Activated T-cell treated with anti-CD3 and anti-CD28 coated beads, Interleukin-2, amount 50 U/mL, for 24 hours (primary cell): ENCODE data around the gene TOLLIP.

ENCODE experiments used
- DNase-seq: peaks from one replicate; pipeline ENCODE4 v3.0.0-alpha.2; 2020
- H3K27ac Mint-ChIP-seq: 2 replicates; pipeline ENCODE4 v1.8.0; 2020; ENCODE audit warnings: mild to moderate bottlenecking, mixed read lengths
- H3K27me3 Mint-ChIP-seq: 2 replicates; pipeline ENCODE4 v1.8.0; 2020; ENCODE audit warnings: mixed read lengths
- H3K36me3 Mint-ChIP-seq: 2 replicates; pipeline ENCODE4 v1.8.0; 2020; ENCODE audit warnings: low read depth, mixed read lengths
- H3K4me1 Mint-ChIP-seq: 2 replicates; pipeline ENCODE4 v1.8.0; 2020; ENCODE audit warnings: low read depth, mixed read lengths
- H3K4me3 Mint-ChIP-seq: 2 replicates; pipeline ENCODE4 v1.8.0; 2020; ENCODE audit warnings: mild to moderate bottlenecking, moderate library complexity, mixed read lengths
- H3K9me3 Mint-ChIP-seq: 2 replicates; pipeline ENCODE4 v1.8.0; 2020; ENCODE audit warnings: mixed read lengths

The TOLLIP gene

DNA sequence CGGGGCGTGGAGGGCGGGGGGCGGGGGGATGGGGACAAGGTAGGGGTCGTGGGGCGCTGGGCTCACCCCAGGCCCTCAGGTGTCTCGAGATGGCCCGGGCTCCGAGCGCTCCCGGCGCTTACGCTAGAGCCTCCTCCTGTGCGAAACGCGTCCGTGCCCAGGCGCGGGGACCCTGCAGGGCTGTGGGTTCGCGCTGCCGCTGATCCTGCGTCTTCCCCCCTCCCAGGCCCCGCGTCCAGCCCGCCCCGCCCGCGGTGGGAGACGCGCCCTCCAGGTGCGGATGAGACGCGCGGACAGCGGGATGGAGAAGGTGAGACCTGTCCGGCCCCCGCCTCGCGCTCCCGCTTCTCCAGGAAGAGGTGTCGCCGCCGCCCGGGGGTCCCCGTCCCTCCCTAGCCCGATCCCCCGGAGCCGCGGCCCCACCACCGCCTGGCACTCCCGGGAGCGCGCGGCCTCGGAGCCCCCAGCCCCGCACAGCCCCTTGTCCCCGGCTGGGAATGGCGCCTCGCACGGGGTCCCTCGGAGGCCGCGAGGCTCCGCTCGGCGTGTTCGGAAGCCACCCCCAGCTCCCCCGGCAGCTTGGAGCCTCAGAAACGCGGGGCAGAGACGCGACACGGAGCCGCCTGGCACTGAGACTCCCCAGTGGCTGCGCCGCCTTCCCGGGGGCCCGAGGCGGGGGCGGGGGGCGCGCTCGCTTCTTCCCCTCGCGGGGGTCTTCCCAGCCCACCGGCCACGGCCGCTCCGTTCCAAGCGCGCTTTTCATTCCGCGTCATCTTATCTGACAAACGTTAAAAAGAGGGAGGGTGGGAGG lies 27.6 kb upstream of the TOLLIP start:
- no peak overlapping the region for H3K4me3 Mint-ChIP-seq
- DNase-seq: peak; percentile 73
- peaks cover 19% of the 10 kb centered on the region for H3K4me1 Mint-ChIP-seq
- H3K36me3 Mint-ChIP-seq: peaks cover 4% of the 10 kb centered on the region
- H3K27ac Mint-ChIP-seq: no peak overlapping the region
- peaks cover 9% of the 10 kb centered on the region for H3K27me3 Mint-ChIP-seq
- H3K9me3 Mint-ChIP-seq: peaks cover 3% of the 10 kb centered on the region

DNA sequence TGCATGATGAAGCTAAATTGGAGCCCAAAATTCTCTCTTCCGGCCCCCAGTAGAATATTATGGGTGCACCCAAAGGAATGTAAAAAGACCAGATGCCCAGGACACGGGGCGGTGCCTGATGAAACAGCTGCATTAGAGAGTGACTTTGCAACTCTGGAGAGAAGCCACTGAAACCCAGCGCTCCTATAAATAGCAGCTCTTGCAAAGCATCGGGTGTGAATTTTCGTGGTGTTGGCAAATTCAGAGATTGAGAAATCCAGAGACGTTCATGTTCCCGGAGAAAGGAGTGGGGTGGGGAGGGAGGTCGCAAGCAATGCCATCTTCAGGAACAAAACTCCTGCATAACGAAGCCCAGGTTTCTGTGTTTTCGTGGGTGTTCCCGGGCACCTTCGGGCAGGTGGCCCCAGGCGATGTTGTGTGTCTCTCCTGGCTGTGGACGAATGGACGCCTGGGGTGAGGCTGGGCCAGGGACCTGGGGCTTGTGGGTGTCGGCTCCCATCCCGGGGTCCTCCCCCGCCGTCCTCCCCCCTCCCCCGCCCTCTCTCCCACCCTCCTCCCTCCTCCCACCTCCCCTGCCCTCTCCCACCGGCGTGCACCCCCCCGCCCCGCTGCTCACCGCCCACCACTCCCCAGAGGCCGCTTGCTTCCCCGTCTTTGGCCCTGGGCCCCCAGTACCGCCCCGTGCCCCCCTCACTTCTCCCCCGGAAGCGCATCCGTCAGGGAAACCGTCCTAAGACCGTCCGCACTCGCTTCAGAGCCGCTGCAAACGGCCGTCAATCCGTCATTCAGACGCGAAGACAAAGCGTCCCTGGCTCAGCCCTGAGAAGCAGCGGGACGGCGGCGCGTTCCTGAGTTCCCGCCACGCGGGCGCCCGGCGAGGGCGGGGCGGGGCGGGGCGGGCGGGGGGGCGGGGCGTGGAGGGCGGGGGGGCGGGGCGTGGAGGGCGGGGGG lies 26.7 kb upstream of the TOLLIP start:
- Mint-ChIP-seq H3K27me3 (peaks cover 9% of the 10 kb centered on the region), H3K4me1 (peaks cover 21% of the 10 kb centered on the region), H3K27ac (peak overlapping the region; percentile 78), H3K36me3 (peaks cover 4% of the 10 kb centered on the region), H3K4me3 (peak overlapping the region; percentile 78), H3K9me3 (peaks cover 3% of the 10 kb centered on the region)
- peak; percentile 75 for DNase-seq

DNA sequence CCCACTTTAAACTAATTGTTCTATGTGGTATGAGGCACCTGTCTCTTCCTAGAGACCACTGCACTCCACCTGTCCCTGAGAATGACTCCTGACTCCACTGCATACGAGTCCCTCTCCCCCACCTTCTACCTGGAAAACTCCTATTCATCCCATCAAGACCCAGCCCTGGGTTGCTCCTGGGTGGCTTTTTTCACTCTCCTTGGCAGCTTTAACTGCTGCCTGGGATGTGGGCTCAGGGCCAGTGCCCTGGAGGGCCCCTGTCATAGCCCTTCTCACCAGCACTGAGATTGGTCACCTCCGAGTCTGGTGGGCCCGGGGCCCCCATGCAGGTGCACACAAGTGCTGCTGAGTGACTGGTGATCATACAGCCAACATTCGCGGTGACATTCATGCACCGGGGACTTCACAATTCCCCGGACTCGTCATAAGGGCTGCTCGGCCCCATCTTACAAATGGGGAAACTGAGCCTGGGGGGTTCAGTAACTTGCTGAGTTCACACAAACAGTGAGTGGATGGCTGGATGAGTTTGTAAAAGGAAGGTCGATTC lies 25.9 kb upstream of the TOLLIP start:
- H3K36me3 Mint-ChIP-seq: peaks cover 4% of the 10 kb centered on the region

DNA sequence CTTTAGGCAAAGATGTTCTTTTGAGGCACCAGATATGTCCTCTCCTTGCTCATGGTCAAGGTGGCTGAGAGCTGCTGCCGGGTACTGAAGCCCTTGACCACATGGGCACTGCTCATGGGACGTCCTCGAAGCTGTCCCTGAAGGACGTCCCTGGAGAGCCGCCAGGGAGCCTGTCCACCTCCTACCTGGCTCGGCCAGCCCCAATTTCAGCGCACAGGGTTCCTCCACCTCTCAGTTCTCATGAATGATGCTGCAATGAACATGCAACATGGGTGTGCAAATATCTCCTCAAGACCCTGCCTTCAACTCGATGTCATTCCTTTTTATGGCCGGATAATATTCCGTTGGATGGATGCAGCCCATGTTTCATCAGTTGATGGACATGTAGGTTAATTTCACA lies 24.4 kb upstream of the TOLLIP start:
- no peak overlapping the region for H3K4me3 Mint-ChIP-seq
- no peak overlapping the region for H3K27ac Mint-ChIP-seq
- H3K9me3 Mint-ChIP-seq: peaks cover 3% of the 10 kb centered on the region
- peaks cover 28% of the 10 kb centered on the region for H3K4me1 Mint-ChIP-seq
- peaks cover 4% of the 10 kb centered on the region for H3K36me3 Mint-ChIP-seq
- H3K27me3 Mint-ChIP-seq: peaks cover 9% of the 10 kb centered on the region
- DNase-seq: no peak

More for the DNA sequence above, 25.9 kb upstream of the TOLLIP start:
- Mint-ChIP-seq H3K27ac (peak overlapping the region; percentile 77), H3K4me1 (peaks cover 27% of the 10 kb centered on the region), H3K4me3 (peak overlapping the region; percentile 78), H3K27me3 (peaks cover 9% of the 10 kb centered on the region), H3K9me3 (peaks cover 3% of the 10 kb centered on the region)
- DNase-seq: no peak

DNA sequence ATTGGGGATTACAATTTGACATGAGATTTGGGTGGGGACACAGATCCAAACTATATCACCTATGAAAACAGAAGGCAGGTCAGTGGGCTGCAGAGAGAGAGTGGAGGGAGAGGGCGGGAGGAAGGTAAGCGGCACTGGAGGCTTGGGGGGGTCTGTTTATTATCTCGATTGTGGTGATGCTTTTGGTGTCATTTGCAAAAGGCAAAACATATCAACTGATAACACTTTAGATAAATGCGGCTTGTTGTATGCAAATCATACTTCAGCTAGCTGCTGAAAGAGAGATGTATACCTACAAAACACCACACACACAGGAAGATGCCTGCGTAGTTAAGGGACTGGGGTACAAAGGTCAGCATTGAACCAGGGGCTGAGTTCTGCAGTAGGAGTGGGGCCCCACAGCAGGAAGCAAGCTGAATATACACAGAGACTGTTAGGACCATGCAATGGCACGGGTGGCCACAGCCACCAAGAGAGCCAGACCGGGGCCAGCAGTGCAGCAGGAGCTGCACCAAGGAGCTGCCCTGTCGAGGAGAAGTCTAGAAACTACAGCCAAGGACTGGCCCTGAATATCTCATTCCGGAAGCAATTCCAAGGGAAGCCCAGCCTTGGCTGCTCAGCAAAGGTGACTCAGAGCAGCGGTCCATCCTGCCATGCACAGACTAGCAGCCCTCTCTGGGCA lies 23.8 kb upstream of the TOLLIP start:
- peaks cover 5% of the 10 kb centered on the region for H3K27me3 Mint-ChIP-seq
- peaks cover 7% of the 10 kb centered on the region for H3K9me3 Mint-ChIP-seq
- no peak overlapping the region for H3K4me3 Mint-ChIP-seq
- peaks cover 28% of the 10 kb centered on the region for H3K4me1 Mint-ChIP-seq
- H3K27ac Mint-ChIP-seq: no peak overlapping the region
- DNase-seq: no peak
- peaks cover 4% of the 10 kb centered on the region for H3K36me3 Mint-ChIP-seq

DNA sequence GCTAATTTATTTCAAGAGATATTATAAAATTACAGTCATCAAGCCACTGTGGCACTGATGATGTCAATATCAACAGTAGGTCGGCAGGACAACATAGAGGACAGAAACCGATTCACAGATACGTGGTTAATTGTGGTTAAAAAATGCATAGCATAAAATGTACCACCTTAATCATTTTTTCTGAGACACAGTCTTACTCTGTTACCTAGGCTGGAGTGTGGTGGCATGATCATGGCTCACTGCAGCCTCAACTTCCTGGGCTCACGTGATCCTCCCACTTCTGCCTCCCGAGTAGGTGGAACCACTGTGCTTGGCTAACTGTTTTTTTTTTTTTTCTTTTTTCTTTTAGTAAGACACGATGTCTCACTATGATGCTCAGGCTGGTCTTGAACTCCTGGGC lies 21.0 kb upstream of the TOLLIP start:
- no peak overlapping the region for H3K27ac Mint-ChIP-seq
- H3K4me3 Mint-ChIP-seq: no peak overlapping the region
- DNase-seq: no peak
- no peaks in the 10 kb centered on the region for H3K36me3 Mint-ChIP-seq
- peaks cover 28% of the 10 kb centered on the region for H3K4me1 Mint-ChIP-seq
- H3K27me3 Mint-ChIP-seq: no peaks in the 10 kb centered on the region
- peaks cover 17% of the 10 kb centered on the region for H3K9me3 Mint-ChIP-seq

DNA sequence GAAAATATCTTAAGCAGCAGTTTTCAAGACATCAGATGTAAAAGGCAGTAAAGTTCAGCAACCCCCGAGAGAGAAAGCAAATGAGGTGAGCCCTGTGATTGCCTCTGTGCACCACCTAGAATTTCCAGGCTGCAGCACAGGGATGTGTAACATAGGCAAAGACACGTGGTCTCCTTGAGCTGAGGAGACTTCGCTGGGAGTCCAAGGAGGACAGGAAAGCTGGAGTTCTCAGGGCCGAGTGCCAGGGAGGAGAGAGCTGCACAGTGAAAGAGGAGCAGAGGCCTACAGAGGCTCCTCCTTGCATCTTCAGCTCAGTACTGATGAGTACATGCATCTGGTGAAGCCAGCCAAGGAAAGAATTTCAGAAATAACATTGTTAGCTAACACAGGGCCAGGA lies 17.6 kb upstream of the TOLLIP start:
- Mint-ChIP-seq H3K4me3 (no peak overlapping the region), H3K36me3 (no peaks in the 10 kb centered on the region), H3K4me1 (peaks cover 35% of the 10 kb centered on the region), H3K27me3 (peaks cover 6% of the 10 kb centered on the region), H3K9me3 (peaks cover 17% of the 10 kb centered on the region), H3K27ac (no peak overlapping the region)
- no peak for DNase-seq

DNA sequence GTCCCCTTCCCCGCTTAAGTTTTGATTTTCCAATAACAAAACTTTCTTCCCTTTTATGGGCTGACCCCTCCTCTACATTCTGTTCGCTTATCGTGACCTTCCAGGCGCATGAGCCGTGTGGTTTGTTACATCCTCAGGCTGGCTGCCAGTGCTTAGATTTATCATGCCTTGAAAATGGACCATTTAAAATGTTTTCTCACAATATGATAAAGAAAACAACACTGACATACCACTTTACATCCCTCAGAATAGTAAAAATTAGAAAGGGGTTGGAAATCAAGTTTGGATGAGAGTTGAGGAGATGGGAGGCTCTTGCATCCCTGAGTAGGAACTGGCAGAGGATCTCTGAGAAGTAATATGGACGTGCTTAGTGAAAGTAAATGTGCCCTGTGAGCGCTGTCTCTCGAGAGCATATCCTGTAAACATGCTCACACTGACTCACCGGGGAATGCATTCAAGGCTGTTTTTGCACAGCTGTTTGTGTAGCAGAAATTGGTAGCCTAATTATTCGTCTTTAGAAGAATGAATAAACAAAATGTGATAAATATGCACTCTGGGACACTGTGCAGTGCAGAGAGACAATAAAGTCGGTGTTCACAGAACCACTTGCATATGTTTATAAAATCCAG lies 17.1 kb upstream of the TOLLIP start:
- DNase-seq: no peak
- no peaks in the 10 kb centered on the region for H3K36me3 Mint-ChIP-seq
- peaks cover 17% of the 10 kb centered on the region for H3K9me3 Mint-ChIP-seq
- H3K27me3 Mint-ChIP-seq: peaks cover 6% of the 10 kb centered on the region
- H3K4me3 Mint-ChIP-seq: no peak overlapping the region
- peaks cover 40% of the 10 kb centered on the region for H3K4me1 Mint-ChIP-seq
- H3K27ac Mint-ChIP-seq: peak overlapping the region; percentile 74

DNA sequence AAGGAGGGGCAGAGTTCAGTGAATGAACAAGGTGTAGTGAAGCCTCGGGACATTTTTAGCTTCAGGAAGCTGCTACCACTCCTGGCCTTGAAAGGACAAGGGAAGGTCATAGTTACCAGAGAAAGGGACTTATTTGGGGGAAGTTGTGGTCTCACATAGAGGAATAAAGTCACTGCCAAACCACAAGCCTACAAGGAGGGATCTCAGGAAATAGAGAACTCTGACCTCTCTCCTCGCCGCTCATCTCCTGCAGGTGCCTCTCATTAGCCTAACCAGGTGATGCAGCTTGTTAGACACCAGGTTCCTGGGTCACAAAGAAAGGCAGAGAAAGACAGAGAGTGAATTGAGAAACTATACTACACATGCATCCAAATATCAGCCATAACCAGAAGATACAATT lies 14.3 kb upstream of the TOLLIP start:
- Mint-ChIP-seq H3K9me3 (peaks cover 16% of the 10 kb centered on the region), H3K4me1 (peaks cover 32% of the 10 kb centered on the region), H3K27me3 (peaks cover 12% of the 10 kb centered on the region), H3K36me3 (no peaks in the 10 kb centered on the region), H3K4me3 (no peak overlapping the region), H3K27ac (no peak overlapping the region)
- DNase-seq: no peak

DNA sequence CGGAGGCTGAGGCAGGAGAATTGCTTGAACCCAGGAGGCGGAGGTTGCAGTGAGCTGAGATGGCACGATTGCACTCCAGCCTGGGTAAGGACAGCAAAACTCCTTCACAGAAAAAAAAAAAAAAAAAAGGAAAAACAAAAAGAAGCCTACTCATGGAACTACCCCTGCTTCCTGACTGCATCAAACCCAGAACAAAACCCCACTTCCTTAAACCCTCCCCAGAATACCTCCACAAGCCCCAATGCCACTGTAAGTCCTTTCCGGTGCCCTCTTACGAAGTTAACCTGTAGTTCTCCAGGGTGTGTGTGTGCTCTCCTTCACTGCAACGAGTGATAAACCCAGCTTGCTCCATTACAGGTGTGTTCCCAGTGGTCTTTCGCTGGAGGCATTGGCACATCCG lies 8.6 kb upstream of the TOLLIP start:
- Mint-ChIP-seq H3K36me3 (no peaks in the 10 kb centered on the region), H3K9me3 (no peaks in the 10 kb centered on the region), H3K27ac (no peak overlapping the region), H3K4me1 (peaks cover 8% of the 10 kb centered on the region), H3K27me3 (peaks cover 12% of the 10 kb centered on the region), H3K4me3 (no peak overlapping the region)
- no peak for DNase-seq

DNA sequence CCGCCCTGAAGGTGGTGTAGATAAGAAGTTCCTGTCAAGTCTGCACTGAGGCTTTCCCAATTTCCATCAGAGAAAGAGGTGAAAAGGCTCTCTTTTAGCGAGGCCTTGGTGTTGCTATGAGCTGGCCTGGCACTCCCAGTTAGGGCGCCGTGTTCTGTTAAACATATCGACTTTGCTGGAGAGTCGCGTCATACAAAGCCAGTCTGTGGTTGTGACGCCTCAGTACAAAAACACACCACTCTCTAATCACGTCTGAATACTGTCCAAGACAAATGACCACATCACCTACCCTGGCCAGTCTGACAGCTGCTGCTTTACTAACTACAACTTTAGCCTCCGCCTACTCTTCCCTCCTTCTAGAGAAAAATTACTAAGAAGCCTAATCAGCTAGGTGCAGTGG lies 8.0 kb upstream of the TOLLIP start:
- H3K9me3 Mint-ChIP-seq: no peaks in the 10 kb centered on the region
- H3K36me3 Mint-ChIP-seq: no peaks in the 10 kb centered on the region
- no peak for DNase-seq
- no peak overlapping the region for H3K27ac Mint-ChIP-seq
- H3K4me1 Mint-ChIP-seq: peaks cover 8% of the 10 kb centered on the region
- peaks cover 12% of the 10 kb centered on the region for H3K27me3 Mint-ChIP-seq
- H3K4me3 Mint-ChIP-seq: no peak overlapping the region

DNA sequence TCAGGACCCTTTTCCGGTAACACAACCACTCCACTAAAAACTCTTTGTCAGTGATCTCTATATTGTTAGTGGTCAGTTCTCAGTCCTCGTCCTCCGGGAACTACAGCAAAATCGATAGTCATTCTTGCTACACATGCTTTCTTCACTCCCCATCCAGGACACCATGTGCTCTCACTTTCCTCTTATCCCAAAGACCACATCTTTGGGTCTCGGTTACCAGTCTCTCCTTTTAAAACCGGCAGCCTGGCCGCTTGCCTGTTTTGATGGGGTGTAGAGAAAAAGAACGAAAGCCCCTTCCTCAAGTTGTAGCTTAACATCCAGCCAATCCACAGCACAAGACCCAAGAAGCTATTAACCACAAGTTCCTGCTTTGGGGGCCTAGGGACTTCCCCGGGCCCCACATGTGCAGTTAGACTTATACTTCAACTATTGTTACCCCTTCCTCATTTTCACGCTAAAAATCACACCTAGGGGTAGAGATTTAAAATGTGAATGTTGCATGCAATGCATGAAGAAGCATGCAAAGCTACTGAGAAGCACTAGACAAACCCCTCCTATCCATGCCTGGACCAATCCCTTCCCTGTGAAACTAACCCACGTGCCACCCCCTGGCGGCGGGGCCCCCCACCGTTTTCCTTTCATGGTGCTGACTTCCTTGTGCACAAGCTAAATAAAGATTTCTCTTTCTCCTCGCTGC lies 1.5 kb upstream of the TOLLIP start:
- peak overlapping the region; percentile 81 for H3K4me3 Mint-ChIP-seq
- peaks cover 24% of the 10 kb centered on the region for H3K36me3 Mint-ChIP-seq
- peak; percentile 75 for DNase-seq
- peaks cover 43% of the 10 kb centered on the region for H3K4me1 Mint-ChIP-seq
- peak overlapping the region; percentile 92 for H3K27ac Mint-ChIP-seq
- peaks cover 2% of the 10 kb centered on the region for H3K27me3 Mint-ChIP-seq
- peaks cover 2% of the 10 kb centered on the region for H3K9me3 Mint-ChIP-seq

DNA sequence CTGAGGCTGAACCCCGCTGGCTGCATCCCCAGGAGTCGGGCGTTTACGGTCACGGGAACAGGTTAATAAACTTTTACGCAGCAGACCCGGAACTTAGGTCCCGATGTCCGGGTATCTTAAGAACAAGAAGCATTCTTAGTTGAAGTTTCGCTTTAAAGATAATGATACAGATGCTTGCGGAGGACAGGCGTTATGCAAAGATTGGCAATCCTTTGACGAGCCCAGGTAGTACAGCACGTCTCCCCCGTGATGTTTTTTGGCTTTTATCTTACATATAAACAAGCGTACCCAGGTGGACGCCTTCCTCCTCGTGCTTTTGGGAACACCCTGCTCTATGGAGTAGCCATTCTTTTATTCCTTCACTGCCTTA lies 871 bp upstream of the TOLLIP start:
- Mint-ChIP-seq H3K9me3 (peaks cover 2% of the 10 kb centered on the region), H3K27ac (peak overlapping the region; percentile 92), H3K27me3 (peaks cover 1% of the 10 kb centered on the region), H3K36me3 (peaks cover 30% of the 10 kb centered on the region), H3K4me1 (peaks cover 48% of the 10 kb centered on the region), H3K4me3 (peak overlapping the region; percentile 81)
- no peak for DNase-seq
